Mammary epithelial cell (primary cell): Measurements from ENCODE around the gene FXYD6.
"Not testable (repeated sequence)": the region's sequence is repeated elsewhere in the genome, so short reads cannot be mapped to it uniquely, and the experiment has no call there.

ENCODE experiments used
- EZH2 ChIP-seq: IDR thresholded peaks from 2 replicates; pipeline ENCODE4 v1.6.1; 2012; ENCODE audit warnings: low read length, inconsistent platforms, borderline replicate concordance
- TF ChIP-seq, protein P1 (sequence below), 2 donors: IDR thresholded peaks in 1 of 2; conservative IDR thresholded peaks in 1 of 2; 2 replicates each; pipeline ENCODE4 v1.5.1; 2011 to 2012; ENCODE audit warnings: inconsistent platforms in 2 of 2, low read length in 2 of 2, mild to moderate bottlenecking in 2 of 2, control low read depth in 1 of 2, low read depth in 1 of 2; ENCODE audit not compliant: insufficient read depth in 1 of 2; ENCODE audit errors: extremely low read depth in 1 of 2

DNA sequence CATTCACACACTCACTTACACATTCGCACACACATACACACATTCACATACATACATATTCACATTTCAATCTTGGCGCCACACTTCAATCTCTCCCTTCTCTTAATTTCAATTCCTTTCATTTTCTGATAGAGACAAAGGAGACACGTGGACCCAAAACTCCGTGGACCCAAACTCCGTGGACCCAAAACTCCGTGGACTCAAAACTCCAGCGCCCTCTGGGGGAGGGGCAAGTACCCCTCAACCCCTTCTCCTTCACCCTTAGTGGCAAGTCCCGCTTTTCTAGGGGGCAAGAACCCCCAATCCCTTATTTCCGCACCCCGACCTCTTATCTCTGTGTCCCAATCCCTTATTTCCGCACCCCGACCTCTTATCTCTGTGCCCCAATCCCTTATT is 66.4 kb downstream of the FXYD6 start:
- TF ChIP-seq, protein P1, sequence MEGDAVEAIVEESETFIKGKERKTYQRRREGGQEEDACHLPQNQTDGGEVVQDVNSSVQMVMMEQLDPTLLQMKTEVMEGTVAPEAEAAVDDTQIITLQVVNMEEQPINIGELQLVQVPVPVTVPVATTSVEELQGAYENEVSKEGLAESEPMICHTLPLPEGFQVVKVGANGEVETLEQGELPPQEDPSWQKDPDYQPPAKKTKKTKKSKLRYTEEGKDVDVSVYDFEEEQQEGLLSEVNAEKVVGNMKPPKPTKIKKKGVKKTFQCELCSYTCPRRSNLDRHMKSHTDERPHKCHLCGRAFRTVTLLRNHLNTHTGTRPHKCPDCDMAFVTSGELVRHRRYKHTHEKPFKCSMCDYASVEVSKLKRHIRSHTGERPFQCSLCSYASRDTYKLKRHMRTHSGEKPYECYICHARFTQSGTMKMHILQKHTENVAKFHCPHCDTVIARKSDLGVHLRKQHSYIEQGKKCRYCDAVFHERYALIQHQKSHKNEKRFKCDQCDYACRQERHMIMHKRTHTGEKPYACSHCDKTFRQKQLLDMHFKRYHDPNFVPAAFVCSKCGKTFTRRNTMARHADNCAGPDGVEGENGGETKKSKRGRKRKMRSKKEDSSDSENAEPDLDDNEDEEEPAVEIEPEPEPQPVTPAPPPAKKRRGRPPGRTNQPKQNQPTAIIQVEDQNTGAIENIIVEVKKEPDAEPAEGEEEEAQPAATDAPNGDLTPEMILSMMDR (conservative IDR thresholded peaks at IDR 0.05 in 1 of 2, IDR thresholded peaks at IDR 0.05 in 1 of 2; ENCODE audit: extremely low read depth in 1 of 2, insufficient read depth in 1 of 2, low read depth in 1 of 2, low read length in 2 of 2) = not testable (repeated sequence)
- TF ChIP-seq EZH2 = not testable (repeated sequence)
